Common myeloid progenitor, CD34-positive (primary cell): ENCODE results near the gene TSC22D3.

Experiments
- CTCF ChIA-PET: fragments of 350-600 bp; sonication (Branson Sonifier 250); formaldehyde crosslinking; loops from one replicate; lab custom pipeline; 2021; ENCODE audit warnings: antibody characterized with exemption; lab: Charles Lee
- POLR2A ChIA-PET: fragments of 350-600 bp; sonication (Branson Sonifier 250); formaldehyde crosslinking; loops from one replicate; lab custom pipeline; 2021; ENCODE audit warnings: antibody characterized with exemption; lab: Charles Lee
- DNase-seq, 3 donors: peaks; one replicate each; pipeline versions ENCODE4 v3.0.0 to v3.0.0-alpha.2; 2013
- H3K27ac ChIP-seq, 2 experiments: 1 replicate in 1 of 2; 2 replicates in 1 of 2; pipeline ENCODE4 v1.7.0; 2013; ENCODE audit warnings: inconsistent platforms in 2 of 2, low read length in 2 of 2, mild to moderate bottlenecking in 2 of 2, low read depth in 1 of 2, moderate library complexity in 1 of 2; ENCODE audit not compliant: severe bottlenecking in 2 of 2, insufficient read depth in 1 of 2, poor library complexity in 1 of 2
- H3K27me3 ChIP-seq, 5 experiments: replicated peaks in 2 of 5; 1 replicate in 3 of 5; 2 replicates in 2 of 5; pipeline versions ENCODE4 v1.6.1 to v1.7.0; 2013; ENCODE audit warnings: low read length in 4 of 5, mild to moderate bottlenecking in 2 of 5, moderate library complexity in 2 of 5, inconsistent platforms in 1 of 5; ENCODE audit not compliant: insufficient read depth in 5 of 5, control insufficient read depth in 4 of 5
- H3K36me3 ChIP-seq, 4 experiments: 1 replicate in 2 of 4; 2 replicates in 2 of 4; pipeline versions ENCODE4 v1.6.1 to v1.7.0; 2013; ENCODE audit warnings: low read length in 3 of 4, control low read depth in 1 of 4, mild to moderate bottlenecking in 1 of 4; ENCODE audit not compliant: control insufficient read depth in 4 of 4, insufficient read depth in 4 of 4
- H3K4me1 ChIP-seq, 4 experiments: 1 replicate in 3 of 4; 2 replicates in 1 of 4; pipeline versions ENCODE4 v1.6.1 to v1.7.1; 2013; ENCODE audit warnings: low read length in 3 of 4, mild to moderate bottlenecking in 3 of 4, control low read depth in 1 of 4, inconsistent platforms in 1 of 4, moderate library complexity in 1 of 4; ENCODE audit not compliant: control insufficient read depth in 4 of 4, insufficient read depth in 4 of 4; ENCODE audit errors: control extremely low read depth in 1 of 4
- H3K4me3 ChIP-seq, 7 experiments: 1 replicate in 4 of 7; 2 replicates in 3 of 7; pipeline versions ENCODE4 v1.5.1 to v1.7.0; 2013; ENCODE audit warnings: mild to moderate bottlenecking in 7 of 7, low read length in 6 of 7, moderate library complexity in 6 of 7, inconsistent platforms in 2 of 7, low read depth in 2 of 7, control low read depth in 1 of 7; ENCODE audit not compliant: insufficient read depth in 4 of 7, control insufficient read depth in 1 of 7; ENCODE audit errors: extremely low read depth in 1 of 7
- H3K9me3 ChIP-seq, 5 experiments: 1 replicate in 4 of 5; 2 replicates in 1 of 5; pipeline versions ENCODE4 v1.6.1 to v1.7.1; 2013; ENCODE audit warnings: low read length in 4 of 5, mild to moderate bottlenecking in 2 of 5, inconsistent platforms in 1 of 5, low read depth in 1 of 5, moderate library complexity in 1 of 5; ENCODE audit not compliant: control insufficient read depth in 4 of 5, insufficient read depth in 2 of 5; ENCODE audit errors: control extremely low read depth in 1 of 5
- WGBS: methylation state at CpG from one replicate; pipeline ENCODE4 v1.1.5; 2013; ENCODE audit not compliant: insufficient coverage; 5-methylcytosine and 5-hydroxymethylcytosine counted together

The TSC22D3 gene

GRCh38 chrX:107750861-107751445 is 24.6 kb downstream of the TSC22D3 start:
- 86% methylated on average over 3 of the region's 7 CpGs for WGBS
- peaks cover 0 to 4% (median 0%) of the 10 kb centered on the region in 5 experiments for H3K27me3 ChIP-seq
- ChIA-PET POLR2A (no interaction called here), CTCF (interaction anchor here (0.9 to 1.3 kb wide), 3 partner anchors 16 to 30 kb away, joined by 3 to 5 read pairs (median 4); partner anchors contain the start of gene NCBP2L)
- DNase-seq = no peak
- no peaks in the 10 kb centered on the region for H3K9me3 ChIP-seq
- H3K36me3 ChIP-seq = no peaks in the 10 kb centered on the region
- H3K4me3 ChIP-seq = no peak overlapping the region
- no peak overlapping the region for H3K27ac ChIP-seq
- peaks cover 0 to 12% (median 6%) of the 10 kb centered on the region in 4 experiments for H3K4me1 ChIP-seq

GRCh38 chrX:107750263-107750662 is 25.3 kb downstream of the TSC22D3 start:
- Histone ChIP-seq H3K4me3 (no peak overlapping the region), H3K36me3 (no peaks in the 10 kb centered on the region), H3K27ac (no peak overlapping the region), H3K27me3 (peaks cover 0 to 4% (median 0%) of the 10 kb centered on the region in 5 experiments), H3K4me1 (peaks cover 0 to 12% (median 6%) of the 10 kb centered on the region in 4 experiments), H3K9me3 (no peaks in the 10 kb centered on the region)
- 96% methylated on average over 2 of the region's 6 CpGs for WGBS
- ChIA-PET POLR2A (no interaction called here), CTCF (no interaction called here)
- no peak for DNase-seq

GRCh38 chrX:107748506-107748905 is 27.1 kb downstream of the TSC22D3 start:
- Histone ChIP-seq H3K36me3 (no peaks in the 10 kb centered on the region), H3K4me1 (peaks cover 0 to 11% (median 6%) of the 10 kb centered on the region in 4 experiments), H3K4me3 (no peak overlapping the region), H3K27ac (no peak overlapping the region), H3K9me3 (no peaks in the 10 kb centered on the region), H3K27me3 (peaks cover 0 to 4% (median 0%) of the 10 kb centered on the region in 5 experiments)
- 68% methylated on average over 6 of the region's 6 CpGs for WGBS
- CTCF ChIA-PET = no interaction called here
- POLR2A ChIA-PET = no interaction called here
- no peak for DNase-seq

GRCh38 chrX:107747596-107748161 is 27.9 kb downstream of the TSC22D3 start:
- H3K4me3 ChIP-seq = no peak overlapping the region
- 100% methylated on average over 2 of the region's 3 CpGs for WGBS
- H3K27ac ChIP-seq = no peak overlapping the region
- peaks cover 0 to 10% (median 6%) of the 10 kb centered on the region in 4 experiments for H3K4me1 ChIP-seq
- ChIA-PET CTCF (no interaction called here), POLR2A (no interaction called here)
- H3K9me3 ChIP-seq = no peaks in the 10 kb centered on the region
- H3K27me3 ChIP-seq = peaks cover 0 to 4% (median 0%) of the 10 kb centered on the region in 5 experiments
- H3K36me3 ChIP-seq = no peaks in the 10 kb centered on the region
- no peak for DNase-seq

GRCh38 chrX:107744868-107745267 is 30.7 kb downstream of the TSC22D3 start:
- Histone ChIP-seq H3K36me3 (no peaks in the 10 kb centered on the region), H3K4me3 (no peak overlapping the region), H3K4me1 (peaks cover 0 to 26% (median 23%) of the 10 kb centered on the region in 4 experiments), H3K9me3 (no peaks in the 10 kb centered on the region), H3K27me3 (peaks cover 0 to 3% (median 0%) of the 10 kb centered on the region in 5 experiments), H3K27ac (no peak overlapping the region)
- no CpG with 5 or more reads among the region's 2 CpGs for WGBS
- POLR2A ChIA-PET = no interaction called here
- CTCF ChIA-PET = interaction anchor here (0.9 to 1.6 kb wide), 4 partner anchors 11 to 33 kb away, joined by 3 to 4 read pairs (median 4); partner anchors contain the start of genes NCBP2L and TSC22D3
- DNase-seq = no peak

- H3K27ac ChIP-seq = no peak overlapping the region
- H3K27me3 ChIP-seq = no peaks in the 10 kb centered on the region
- ChIA-PET POLR2A (no interaction called here), CTCF (interaction anchor here (0.9 to 1.6 kb wide), 4 partner anchors 12 to 31 kb away, joined by 3 to 4 read pairs (median 4); partner anchors contain the start of gene TSC22D3)
- no peak for DNase-seq
- H3K4me3 ChIP-seq = no peak overlapping the region
- H3K36me3 ChIP-seq = no peaks in the 10 kb centered on the region
- WGBS = 94% methylated on average over 6 of the region's 7 CpGs
- no peaks in the 10 kb centered on the region for H3K9me3 ChIP-seq
- peaks cover 0 to 26% (median 23%) of the 10 kb centered on the region in 4 experiments for H3K4me1 ChIP-seq
Observed at GRCh38 chrX:107743995-107744394, 31.6 kb downstream of the TSC22D3 start.

GRCh38 chrX:107742700-107743191 is 32.8 kb downstream of the TSC22D3 start:
- Histone ChIP-seq H3K4me1 (peaks cover 0 to 26% (median 23%) of the 10 kb centered on the region in 4 experiments), H3K36me3 (no peaks in the 10 kb centered on the region), H3K27me3 (no peaks in the 10 kb centered on the region), H3K27ac (peak overlapping the region in 1 of 2 experiments; percentile 74), H3K4me3 (peak overlapping the region in 6 of 7 experiments; percentile 34 to 56 (median 50)), H3K9me3 (no peaks in the 10 kb centered on the region)
- DNase-seq = peak in 1 of 3 donors; percentile 18
- POLR2A ChIA-PET = no interaction called here
- 56% methylated on average over 20 of the region's 23 CpGs for WGBS
- CTCF ChIA-PET = interaction anchor here (1.9 kb wide), 1 partner anchor 25 kb away, joined by 6 read pairs; no protein-coding TSS in a partner anchor
